ENCODE results near the gene CORO7. TPM values are rescaled to one million over a fixed set of nuclear protein-coding genes. Genes with fewer than 3 reads are reported as not detected.
A peak's percentile ranks its signal among the peaks of the same experiment; 100 is the strongest.

Gene CORO7
- total and polyA plus RNA-seq, 9 of the 15 experiments (the other 6 are each of a cell fraction or from before 2014, with no cell fraction given): 0.45 to 77.2 (median 18.7) TPM

GRCh38 chr16:4426021-4426684, 9.8 kb upstream of the CORO7 start (continued):
- TF ChIP-seq ZNF609 (CRISPR knock-in tag; IDR thresholded peaks at IDR 0.05; ENCODE audit: borderline replicate concordance): peak; percentile 1; the same call in 1 of the 2 replicates
- TF ChIP-seq KDM1A (IDR thresholded peaks at IDR 0.05): peak in 1 of 2 experiments; percentile 33; a peak in 2 of 4 replicates
- no peak for TF ChIP-seq YY1 (IDR thresholded peaks at IDR 0.05; ENCODE audit: borderline replicate concordance in 1 of 3, control insufficient read depth in 1 of 3, extremely low read depth in 1 of 3, insufficient read depth in 3 of 3, insufficient read length in 1 of 3, insufficient replicate concordance in 2 of 3, low read depth in 1 of 3, low read length in 2 of 3)
- peak; percentile 16 for TF ChIP-seq SP1 (CRISPR knock-in tag; IDR thresholded peaks at IDR 0.05)
- TF ChIP-seq MLLT1 (IDR thresholded peaks at IDR 0.05): peak; percentile 36 to 50; a peak in 1 of 4 replicates
- no peak for TF ChIP-seq ZNF408 (CRISPR knock-in tag; IDR thresholded peaks at IDR 0.05; ENCODE audit: low read depth)
- no peak for TF ChIP-seq PHB (CRISPR knock-in tag; IDR thresholded peaks at IDR 0.05)
- TF ChIP-seq FOXK1 (CRISPR knock-in tag; IDR thresholded peaks at IDR 0.05; ENCODE audit: borderline replicate concordance): 0 out of 2 replicates have a peak, but pooled peaks have one; percentile 13
- peak; percentile 85 for TF ChIP-seq NKRF (IDR thresholded peaks at IDR 0.05; ENCODE audit: borderline replicate concordance)
- TF ChIP-seq SRSF9 (IDR thresholded peaks at IDR 0.05; ENCODE audit: borderline replicate concordance, low read depth, low read length): no peak
- no peak for TF ChIP-seq RAD21 (CRISPR knock-in tag; conservative IDR thresholded peaks at IDR 0.05 in 1 of 2, IDR thresholded peaks at IDR 0.05 in 1 of 2)
- TF ChIP-seq CEBPB (tag; IDR thresholded peaks at IDR 0.05): peak; percentile 57
- 0 out of 2 replicates have a peak, but pooled peaks have one; percentile 27 for TF ChIP-seq ZNF592 (IDR thresholded peaks at IDR 0.05)

All from K562 (cell line).